HG03064 (cell line): Measurements from ENCODE around the gene ZNF3.

ENCODE experiments used
- ATAC-seq: cut with Tn5 transposase; IDR thresholded peaks from one replicate; pipeline ENCODE4 v1.9.1; 2021; ENCODE audit warnings: low read depth; ENCODE audit not compliant: unreplicated experiment

ZNF3 gene

DNA sequence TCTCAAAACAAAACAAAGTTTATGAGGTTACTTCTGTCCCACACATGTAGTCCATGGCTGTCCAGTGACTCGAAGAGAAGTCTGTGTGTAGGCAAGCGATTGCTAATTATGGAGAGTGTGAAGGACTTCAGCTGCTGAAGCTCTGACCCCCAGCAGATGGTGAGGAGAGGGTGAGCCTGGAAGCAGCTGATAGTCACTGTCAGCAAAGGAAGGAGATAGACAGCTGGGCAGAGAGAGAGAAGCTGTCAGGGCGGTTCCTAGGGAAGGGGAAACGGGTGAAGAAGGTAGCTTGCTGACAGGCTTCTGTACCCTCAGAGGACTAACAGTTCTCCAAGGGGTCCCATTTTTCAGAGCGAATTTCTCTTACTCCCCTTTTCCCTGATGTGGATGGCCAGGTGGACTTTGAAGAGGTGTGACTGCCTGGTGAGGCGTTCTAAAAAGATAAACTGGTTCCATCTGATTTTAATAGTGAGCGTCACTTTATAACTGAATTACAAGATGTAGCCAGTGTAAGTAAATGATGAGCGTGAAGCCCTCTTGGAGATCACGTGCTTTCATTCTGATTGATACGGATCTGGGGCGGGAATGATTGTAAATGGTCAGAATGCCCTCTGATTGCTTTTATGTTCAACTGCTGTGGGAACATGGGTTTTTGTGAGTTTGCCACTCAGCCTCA is 19.9 kb downstream of the ZNF3 start:
- no peak for ATAC-seq

DNA sequence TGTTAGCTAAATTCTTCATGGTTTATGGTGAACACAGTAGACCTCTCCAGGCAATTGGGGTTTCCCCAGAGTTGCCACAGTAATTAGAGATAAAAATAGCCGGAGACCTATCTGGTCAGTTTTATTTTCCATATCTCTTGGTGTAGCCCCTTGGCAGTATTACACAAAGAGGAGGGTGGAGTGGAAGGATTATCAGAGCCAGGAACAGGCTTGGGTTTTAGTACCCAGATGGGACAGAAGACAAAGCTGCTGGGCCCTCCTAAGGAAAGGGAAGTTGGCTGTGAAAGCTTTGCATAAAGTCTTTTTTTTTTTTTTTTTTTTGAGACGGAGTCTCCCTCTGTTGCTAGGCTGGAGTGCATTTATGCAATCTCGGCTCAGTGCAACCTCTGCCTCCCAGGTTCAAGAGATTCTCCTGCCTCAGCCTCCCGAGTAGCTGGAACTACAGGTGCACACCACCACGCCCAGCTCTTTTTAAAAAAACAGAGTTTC is 22.2 kb downstream of the ZNF3 start:
- ATAC-seq = no peak

DNA sequence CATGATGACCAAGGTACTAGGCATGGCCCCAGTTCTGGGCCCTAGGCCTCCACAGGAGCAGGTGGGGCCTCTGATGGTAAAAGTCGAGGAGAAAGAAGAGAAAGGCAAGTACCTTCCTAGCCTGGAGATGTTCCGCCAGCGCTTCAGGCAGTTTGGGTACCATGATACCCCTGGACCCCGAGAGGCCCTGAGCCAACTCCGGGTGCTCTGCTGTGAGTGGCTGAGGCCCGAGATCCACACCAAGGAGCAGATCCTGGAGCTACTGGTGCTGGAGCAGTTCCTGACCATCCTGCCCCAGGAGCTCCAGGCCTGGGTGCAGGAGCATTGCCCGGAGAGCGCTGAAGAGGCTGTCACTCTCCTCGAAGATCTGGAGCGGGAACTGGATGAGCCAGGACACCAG is 24.5 kb downstream of the ZNF3 start:
- ATAC-seq = no peak

DNA sequence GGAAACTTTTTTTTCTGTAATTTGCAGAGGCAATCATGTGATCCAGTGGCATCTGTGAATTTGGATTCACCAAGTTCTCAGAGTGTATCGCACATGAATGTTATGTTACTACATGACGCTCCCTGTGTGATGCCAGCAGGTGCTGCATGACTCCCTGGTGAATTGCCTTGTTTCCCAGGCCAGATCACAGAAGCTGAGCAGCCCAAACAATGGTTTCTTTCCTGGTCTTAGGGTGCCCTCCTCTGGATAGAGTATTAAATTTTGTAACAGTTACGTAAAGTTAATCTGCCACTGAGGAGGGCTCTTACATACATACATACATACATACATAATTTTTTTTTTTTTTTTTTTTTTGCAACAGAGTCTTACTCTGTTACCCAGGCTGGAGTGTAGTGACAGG is 28.3 kb downstream of the ZNF3 start:
- no peak for ATAC-seq

DNA sequence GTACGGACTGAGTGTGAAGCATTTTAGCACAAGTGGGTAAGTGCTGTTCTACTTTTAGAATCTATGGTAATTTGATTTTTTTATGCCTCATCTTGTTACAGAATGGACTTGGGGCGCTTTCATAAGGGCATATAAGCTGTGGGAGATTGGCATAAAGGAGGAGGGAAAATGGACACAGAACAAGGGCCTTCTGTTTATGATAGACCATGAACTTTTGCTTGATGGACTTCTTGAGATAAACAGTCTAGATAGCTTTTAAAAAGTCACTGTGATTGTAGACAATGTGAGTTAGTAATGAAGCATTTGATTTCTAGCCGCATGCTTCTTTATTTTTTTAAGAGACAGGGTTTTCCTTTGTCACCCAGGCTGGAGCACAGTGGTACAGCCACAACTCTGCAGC is 29.9 kb downstream of the ZNF3 start:
- ATAC-seq = no peak

DNA sequence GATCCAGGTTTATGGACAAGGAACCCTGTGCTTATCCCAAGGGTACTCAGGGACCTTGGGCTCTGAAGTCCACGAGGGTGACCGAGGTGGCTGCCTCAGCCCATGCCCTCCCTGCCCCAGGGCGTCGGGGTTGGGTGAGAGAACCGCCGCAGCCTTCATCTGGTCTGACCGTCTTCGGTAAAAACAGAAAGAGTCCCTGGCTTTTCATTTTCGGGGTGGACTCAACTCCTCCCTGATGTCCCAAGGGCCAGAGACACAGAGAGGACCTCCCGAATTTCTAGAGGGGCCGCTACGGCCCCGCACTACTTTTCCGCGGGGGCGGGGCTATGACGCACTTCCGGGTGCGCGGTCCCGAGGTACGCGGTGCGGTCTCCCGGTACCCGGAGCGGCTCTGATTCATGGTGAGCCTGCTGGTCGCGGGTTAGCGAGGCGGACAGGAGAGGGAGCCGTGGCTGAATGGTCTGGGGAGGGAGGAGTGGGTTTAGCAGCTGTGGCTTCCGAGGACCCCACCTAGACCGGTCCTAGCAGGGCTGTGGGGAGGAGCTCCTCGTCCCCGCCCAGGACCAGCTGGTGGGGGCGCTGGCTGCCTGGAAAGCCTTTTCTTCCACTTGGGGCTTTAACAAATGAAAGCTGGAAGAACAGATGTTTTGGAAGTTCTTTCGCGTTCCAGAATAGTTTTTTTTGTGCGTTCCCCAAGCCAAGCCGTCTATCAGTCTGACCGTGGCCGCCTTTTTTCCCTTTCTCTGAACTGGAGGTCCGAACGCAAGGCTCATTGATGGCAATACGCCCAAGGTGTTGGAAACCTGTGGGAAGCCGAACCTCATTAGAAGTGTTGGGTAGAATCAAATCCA is 31.9 kb downstream of the ZNF3 start, which contains the start of gene ZSCAN21:
Gene ZSCAN21 (plus strand): TSS at position 334 of the 851 bp plus-strand sequence. CDS start 7,233 bp downstream, outside the sequence.
- ATAC-seq = peak; percentile 72

DNA sequence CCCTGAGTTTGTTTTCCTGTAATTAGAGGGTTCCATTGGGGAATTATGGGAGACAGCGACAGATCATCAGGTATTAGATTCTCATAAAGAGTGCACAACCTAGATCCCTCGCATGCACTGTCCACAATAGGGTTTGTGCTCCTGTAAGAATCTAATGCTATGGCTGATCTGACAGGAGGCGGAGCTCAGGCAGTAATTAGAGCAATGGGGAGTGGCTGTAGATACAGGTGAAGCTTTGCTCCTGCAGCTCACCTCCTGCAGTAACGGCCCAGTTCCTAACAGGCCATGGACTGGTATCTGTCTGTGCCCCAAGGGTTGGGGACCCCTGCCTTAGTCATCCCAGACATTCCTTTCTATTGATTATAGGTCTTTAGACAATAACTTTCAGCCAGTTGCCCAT is 32.8 kb downstream of the ZNF3 start:
- ATAC-seq = no peak

DNA sequence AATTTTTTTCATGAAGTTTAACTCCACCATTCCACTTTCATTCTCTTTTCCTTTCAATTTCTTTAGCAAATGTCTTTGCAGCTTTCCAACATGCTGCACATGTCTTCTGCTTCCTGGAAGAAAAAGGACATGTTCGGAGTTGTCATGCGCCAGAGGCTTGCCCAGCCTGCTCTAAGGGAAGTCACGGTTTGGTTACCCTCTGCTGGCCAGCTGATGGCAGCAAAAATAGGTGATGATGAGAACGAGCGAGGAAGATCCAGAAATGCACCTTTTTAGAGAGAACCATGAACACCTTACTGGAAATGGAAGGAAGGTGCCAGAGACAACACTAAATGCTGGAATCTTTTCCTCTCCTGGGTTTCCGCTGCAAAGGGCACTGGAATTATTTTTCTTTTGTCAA is 36.8 kb downstream of the ZNF3 start:
- ATAC-seq = no peak

DNA sequence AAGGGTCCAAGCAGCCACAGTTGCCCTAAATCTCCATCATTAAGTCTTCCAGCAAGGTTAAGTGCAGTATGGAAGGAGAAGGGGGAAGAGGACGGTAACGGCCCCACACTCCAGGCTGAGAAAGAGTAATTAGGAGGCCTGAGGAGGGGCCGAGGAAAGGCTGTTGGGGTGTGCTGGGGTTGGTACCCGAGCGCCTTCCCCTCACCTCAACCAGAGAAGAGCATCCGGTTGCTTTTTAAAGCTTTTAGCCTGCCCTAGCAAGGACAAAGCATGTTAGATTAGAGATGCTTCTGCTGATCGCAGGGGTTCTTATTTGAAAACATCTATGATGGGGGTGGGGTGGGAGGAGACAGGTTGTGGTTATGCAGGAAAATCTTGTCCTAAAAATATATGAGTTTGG is 40.9 kb downstream of the ZNF3 start:
- ATAC-seq = no peak

DNA sequence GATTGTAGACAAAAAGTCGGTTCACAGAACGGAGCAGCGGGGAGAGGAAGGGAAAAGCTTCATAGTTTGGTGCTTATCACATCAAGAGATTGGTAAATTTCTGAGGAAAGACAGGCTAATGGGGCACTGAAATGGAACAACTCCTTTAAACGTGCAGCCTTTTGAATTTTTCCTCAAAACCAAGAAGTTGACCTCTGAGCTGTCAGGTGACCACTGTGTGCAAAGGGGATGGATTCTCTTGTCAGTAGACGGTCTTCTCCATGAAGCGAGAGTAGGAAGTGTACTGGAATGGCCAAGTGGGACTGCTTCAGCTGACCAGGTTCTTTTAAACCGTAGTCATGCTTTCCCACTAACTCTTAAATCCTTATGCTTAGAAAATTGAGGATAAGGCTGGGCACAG is 43.2 kb downstream of the ZNF3 start:
- no peak for ATAC-seq

DNA sequence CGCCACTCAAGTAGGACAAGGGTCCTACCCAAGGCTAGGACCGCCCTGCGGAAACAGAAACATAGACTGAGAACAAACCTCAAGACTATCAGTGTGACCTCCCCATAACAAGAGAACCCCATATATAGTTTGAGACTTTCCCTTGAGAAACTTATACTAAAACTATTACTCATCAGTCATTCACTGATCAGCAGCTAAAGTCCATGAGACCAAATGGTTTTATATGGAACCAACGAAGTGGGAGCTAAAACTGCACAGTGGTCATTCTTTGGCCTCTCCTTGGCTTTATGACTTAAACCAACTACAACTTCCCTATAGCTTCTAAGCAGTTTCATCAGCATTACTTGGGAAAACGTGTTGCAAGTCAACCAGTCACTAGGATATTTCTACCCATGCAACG is 45.6 kb downstream of the ZNF3 start:
- ATAC-seq = no peak

DNA sequence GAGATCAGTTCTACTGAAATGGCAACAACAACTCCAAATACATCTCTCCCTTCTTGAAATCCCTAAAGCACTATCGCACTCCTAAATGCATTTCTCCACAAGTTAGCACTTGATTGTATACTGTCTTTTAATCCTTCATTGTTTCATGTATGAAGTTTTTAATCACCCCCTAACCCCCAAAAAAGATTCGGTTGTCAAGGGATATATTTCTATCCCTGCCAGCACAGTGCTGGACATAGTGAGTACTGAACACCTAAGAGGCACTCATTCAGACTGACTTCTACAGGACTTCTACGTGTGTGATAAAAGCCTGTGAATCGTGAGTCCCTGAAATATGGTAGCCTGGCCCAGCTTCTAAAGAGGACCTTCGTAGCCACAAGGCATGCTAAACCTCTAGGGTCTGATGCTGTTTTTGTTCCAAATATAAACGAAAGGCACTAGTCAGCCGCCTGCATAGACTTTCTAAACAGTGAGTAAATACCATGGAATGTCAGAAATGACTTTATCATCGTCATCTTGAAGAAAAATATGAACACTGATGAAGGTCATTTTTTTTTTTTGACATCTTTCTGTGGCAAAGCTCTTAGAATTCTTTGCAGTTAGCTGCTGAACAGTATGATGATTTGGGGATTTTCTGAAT is 46.5 kb downstream of the ZNF3 start:
- ATAC-seq = no peak

DNA sequence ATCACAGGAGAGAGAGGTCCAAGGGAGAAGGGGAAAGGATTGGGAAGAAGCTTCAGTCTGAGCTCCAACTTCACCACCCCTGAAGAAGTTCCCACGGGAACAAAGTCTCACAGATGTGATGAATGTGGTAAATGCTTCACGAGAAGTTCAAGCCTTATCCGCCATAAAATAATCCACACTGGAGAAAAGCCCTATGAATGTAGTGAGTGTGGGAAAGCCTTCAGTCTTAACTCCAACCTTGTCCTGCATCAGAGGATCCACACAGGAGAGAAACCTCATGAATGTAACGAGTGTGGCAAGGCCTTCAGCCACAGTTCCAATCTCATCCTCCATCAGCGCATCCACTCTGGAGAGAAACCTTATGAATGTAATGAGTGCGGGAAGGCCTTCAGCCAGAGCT is 48.0 kb downstream of the ZNF3 start:
- ATAC-seq = no peak

DNA sequence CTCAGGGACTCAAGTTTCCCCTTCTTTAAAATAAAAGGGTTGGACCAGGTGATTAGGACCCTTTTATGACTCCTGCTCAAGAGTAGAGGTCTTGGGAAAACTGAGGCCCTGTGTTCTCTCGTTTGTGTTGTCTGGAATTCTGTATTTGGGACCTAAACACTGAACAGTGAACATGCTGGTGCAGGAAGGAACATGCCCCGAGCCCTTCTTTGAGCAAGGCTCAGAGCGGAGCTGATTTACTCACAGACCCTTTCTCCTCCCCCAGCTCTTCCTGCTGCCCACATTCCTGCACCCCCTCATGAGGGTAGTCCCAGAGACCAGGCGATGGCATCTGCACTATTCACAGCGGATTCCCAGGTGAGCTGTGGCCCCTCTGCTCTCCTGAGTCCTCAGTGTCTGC is 51.9 kb downstream of the ZNF3 start:
- no peak for ATAC-seq

DNA sequence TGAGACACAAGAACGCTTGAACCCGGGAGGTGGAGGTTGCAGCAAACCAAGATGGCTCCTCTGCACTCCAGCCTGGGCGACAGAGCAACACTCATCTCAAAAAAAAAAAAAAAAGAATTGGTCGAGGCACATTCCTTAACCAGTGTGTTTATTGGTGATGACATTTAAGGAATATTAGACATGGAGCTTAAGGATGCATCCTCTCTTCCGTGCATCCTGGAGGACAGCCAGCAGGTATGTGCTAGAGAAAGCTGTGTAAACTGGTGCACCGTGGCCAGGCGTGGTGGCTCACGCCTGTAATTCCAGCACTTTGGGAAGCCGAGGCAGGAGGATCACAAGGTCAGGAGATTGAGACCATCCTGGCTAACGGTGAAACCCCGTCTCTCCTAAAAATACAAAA is 54.3 kb downstream of the ZNF3 start:
- ATAC-seq = no peak

DNA sequence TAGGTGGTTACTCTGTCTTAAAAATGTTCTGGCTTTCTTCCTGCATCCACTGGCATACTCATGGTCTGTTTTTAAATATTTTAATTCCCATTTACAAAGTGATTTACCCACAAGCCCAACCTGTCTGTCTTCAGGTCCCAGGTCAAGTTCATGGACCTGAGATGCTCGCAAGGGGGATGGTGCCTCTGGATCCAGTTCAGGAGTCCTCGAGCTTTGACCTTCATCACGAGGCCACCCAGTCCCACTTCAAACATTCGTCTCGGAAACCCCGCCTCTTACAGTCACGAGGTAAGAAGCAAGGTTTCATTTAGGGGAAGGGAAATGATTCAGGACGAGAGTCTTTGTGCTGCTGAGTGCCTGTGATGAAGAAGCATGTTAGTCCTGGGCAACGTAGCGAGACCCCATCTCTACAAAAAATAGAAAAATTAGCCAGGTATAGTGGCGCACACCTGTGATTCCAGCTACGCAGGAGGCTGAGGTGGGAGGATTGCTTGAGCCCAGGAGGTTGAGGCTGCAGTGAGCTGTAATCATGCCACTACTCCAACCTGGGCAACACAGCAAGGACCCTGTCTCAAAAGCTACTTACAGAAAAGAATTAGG is 57.4 kb downstream of the ZNF3 start:
- no peak for ATAC-seq

DNA sequence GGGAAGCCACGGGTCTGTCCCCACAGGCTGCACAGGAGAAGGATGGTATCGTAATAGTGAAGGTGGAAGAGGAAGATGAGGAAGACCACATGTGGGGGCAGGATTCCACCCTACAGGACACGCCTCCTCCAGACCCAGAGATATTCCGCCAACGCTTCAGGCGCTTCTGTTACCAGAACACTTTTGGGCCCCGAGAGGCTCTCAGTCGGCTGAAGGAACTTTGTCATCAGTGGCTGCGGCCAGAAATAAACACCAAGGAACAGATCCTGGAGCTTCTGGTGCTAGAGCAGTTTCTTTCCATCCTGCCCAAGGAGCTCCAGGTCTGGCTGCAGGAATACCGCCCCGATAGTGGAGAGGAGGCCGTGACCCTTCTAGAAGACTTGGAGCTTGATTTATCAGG is 58.0 kb downstream of the ZNF3 start:
- ATAC-seq = no peak

DNA sequence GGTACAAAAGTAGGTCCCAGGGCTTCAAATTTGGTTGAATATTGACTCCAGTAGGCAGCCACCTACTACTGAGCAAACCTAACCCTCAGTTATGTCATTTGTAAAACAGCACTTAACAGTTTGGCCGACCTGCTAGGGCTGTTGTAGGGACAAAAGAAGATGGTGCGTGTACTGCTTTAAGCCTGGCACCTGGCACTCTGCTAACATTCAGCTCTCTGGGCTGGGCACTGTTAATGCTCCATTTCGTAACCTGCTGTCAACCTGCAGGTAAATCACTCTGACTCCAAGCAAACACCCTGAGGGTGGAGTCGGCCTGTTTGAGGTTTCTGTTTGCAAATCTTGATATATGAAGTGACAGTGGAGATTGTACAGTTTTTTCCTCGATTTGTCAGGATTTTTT is 58.9 kb downstream of the ZNF3 start:
- ATAC-seq = no peak

DNA sequence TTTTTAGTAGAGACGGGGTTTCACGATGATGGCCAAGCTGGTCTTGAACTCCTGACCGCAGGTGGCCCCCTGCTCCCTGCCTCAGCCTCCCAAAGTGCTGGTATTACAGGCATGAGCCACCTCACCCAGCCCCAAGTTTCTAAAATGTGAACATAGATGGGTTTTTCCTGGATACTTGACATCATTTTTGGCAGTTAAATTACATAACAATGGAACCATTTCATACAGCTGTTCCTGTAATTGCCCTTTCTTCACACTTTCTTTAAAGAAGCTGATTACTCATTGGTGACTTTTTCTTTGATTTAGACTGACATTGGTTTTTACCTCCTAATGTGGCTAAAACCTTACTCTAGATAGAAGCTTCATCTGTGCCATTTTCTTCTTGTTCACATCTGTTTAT is 60.2 kb downstream of the ZNF3 start:
- no peak for ATAC-seq
